NCI-H146 (cell line): Measurements from ENCODE around the gene NSUN2.
"Not testable (repeated sequence)": the region's sequence is repeated elsewhere in the genome, so short reads cannot be mapped to it uniquely, and the experiment has no call there.

Experiments
- DNase-seq: peaks from one replicate; lab custom pipeline; 2025; lab: John Stamatoyannopoulos, UW

NSUN2 gene

DNA sequence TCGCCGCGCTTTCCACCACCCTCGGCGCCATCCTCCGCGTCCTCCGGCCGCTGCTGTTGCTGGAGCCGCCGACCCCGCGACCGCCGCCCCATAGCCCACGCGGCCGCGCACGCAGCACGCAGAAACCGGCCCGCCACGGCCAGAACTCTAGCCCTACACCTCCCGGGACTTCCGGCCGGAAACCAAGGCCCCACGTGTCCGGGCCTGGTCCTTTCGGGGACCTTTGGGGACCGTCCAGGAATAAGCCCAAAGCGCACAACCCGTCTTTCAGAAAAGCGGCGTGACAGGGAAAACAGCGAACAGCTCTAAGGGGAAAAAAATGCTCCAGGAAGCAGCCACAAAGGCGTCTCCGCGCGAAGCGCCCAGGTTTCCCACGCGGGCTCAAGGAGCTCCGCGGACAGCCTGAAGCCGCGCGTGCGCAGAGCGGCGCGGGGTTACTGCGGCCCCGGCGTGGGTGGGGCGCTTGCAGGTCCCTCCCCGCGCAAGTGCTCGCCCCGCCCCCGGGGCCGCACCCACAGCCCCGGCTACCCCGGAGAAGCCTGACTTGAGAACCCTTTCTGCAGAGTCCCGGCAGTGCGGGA, at the start of gene NSUN2, which contains the start of gene SRD5A1:
Gene NSUN2, minus strand, starts transcription at position 157 of the 581 bp plus-strand sequence. Its CDS starts 65 bp downstream, at position 92.
Gene SRD5A1, plus strand, starts transcription at position 553 of the 581 bp plus-strand sequence. CDS start 137 bp downstream, outside the sequence.
- peak; percentile 89 for DNase-seq

DNA sequence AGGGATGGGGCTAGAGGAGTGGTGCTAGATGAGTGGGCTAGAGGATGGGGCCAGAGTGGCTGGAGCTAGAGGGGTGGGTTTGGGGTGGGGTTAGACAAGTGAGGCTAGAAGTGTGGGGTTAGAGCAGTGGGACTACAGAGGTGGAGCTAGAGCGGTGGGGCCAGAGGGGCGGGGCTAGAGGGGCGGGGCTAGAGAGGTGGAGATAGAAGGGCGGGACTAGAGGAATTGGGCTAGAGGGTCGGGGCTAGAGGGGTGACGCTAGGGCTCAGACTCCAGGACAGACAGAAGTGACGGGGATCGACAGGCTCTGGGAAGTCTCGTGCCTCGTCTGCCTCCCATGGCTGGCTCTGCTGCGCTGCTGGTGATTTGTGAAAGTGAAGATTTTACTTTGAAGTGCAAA, 49.4 kb upstream of the NSUN2 start:
- DNase-seq = no peak

DNA sequence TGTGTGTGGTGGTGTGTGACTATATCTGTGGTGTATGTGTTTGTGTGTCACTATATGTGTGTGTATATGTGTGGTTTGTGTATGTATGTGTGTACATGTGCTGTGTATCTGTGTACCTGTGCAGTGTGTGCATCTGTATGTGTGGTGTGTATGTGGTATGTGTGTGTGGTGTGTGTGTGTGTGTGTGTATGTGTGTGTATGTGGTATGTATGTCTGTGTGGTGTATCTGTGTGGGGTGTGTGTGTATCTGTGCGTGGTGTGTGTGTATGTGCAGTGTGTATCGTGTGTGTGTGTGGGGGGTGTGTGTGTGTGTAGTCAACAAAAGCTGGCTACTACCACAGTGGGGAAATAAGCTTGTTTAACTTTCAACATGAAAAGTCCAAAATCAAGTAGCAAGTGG, 48.8 kb upstream of the NSUN2 start:
- no peak for DNase-seq

DNA sequence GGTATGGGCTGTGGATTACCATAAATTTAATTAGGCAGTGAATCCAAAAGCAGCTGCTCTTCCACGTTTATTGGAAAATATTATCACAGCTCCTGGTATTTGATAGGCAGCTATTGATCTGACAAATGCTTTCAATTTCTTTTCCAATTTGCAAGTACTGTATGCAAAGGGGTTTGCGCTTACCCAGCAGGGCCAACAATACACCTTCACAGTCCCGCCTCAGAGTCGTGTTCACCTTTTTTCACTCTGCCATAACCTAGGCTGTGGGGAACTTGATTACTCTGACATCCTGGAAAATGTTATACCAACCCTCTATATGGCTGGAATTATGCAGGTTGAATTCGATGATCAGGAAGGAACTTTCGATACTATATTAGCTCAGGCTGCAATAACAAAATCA, 48.1 kb upstream of the NSUN2 start:
- DNase-seq = no peak

DNA sequence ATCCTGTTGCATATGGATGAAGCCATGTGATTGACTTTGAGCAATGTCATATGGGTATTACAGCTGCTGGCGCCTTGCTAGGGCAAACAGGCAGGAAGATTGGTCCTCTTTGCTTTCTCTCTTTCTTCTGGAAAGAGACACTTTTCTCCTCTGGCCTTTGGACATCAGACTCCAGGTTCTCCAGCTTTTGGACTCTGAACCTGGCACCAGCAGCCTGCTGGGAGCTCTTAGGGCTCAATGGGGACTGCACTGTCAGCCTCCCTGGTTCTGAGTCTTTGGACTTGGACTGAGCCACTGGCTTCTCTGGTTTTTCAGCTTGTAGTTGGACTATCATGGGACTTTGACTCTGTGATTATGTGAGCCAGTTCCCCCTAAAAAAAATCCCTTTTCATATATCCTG, 45.5 kb upstream of the NSUN2 start:
- DNase-seq = no peak

DNA sequence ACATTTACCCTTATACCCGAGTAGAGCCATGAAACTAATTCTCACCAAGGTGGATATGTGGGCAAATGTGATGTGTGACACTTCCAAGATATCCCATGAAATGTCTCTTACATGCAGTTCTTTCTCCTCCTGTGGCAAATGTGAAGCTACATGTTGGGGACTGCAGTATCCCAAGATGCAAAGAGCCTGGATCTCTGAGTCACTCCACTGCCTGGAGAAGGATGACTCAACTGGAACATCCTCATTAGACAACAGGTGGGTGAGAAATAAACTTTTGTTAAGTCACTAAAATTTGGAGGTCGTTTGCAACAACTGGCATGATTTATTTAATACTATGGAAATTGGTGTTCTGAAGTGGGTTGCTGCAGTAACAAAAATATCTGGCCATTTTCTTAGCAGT, 43.9 kb upstream of the NSUN2 start:
- DNase-seq = no peak

DNA sequence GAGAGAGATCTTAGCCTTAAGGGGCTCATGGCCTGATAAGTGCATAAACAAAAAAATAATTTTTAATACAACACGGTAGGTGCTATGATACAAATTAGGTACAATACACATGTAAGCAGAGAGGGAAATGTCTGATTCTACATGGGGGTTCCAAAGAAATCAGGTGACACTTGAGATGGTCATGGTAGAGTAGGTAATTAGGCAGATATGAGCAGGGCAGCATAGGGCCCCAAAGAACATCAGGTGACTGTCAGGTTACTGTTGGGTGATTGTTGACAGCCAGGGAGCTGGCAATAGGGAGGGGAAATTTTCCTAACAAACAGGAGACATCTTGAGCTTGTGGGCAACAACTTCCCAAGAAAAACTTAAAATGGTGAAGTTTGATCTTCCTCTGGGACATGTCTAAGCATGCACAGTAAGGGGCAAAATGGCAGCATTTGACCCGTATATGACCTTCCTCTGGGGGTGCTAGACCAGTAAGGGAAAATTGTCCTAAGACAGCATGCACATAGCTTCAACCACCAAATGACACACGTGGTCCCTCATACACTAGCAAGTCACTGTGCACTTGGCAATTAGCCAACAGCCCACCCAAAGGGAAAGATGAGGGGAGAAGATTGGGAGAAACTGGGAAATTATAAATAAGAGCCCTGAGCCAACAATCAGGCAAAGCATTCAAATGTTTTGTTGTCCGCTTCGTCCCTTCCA, 43.1 kb upstream of the NSUN2 start:
- no peak for DNase-seq

DNA sequence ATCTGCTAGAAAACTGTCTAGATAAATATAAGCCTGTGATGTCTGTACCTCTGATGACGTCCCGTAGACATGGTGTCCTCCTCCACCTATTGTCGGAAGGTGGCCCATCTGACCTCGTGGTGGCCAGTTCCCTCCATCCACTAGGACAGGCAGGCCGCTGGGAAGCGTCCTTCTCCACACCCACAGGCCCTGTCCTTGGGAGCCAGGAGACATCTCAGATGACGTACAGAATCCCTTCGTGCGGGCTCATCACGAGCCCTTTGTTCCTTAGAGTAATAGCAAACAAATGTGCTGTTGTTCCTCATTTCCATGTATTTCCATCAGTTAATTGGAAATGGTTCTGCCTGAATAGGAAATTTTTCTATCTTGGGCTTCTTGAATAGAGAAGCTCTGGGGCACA, 42.0 kb upstream of the NSUN2 start:
- DNase-seq = no peak

DNA sequence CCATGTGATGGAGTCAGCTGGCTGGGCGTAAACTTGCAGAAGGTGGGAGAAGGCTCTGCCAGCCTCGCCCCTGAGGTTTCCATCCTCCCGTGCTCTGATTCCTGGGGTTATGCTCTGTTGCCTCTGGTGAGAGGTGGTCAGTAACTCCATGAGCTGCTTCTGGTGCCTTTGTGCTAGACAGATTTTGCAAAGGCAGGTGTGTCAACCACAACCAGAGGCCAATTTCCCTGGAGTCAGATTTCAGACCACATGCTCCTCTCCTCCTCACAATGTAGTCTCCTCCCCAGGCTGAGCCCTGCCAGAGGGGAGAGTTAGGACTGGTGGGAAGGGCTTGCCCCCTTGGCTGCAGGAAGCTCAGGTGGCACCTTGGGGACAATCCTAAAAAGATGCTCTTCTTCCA, 41.6 kb upstream of the NSUN2 start:
- DNase-seq = peak; percentile 63

DNA sequence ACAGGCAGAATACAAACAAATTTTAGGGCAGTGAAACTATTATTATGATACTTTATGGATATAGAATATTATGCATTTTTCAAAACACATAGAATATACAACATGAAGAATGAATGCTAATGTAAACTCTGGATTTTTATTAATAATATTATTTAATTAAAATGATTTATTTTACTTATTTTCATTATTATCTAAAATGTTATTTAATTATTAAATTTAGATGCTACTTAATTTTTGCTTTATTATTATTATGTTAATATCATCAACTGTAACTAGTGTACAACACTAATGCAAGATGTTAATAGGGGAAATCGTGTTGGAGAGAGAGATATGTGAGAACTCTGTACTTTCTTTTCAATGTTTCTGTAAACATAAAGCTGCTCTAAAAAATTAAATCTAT, 41.1 kb upstream of the NSUN2 start:
- DNase-seq = no peak

DNA sequence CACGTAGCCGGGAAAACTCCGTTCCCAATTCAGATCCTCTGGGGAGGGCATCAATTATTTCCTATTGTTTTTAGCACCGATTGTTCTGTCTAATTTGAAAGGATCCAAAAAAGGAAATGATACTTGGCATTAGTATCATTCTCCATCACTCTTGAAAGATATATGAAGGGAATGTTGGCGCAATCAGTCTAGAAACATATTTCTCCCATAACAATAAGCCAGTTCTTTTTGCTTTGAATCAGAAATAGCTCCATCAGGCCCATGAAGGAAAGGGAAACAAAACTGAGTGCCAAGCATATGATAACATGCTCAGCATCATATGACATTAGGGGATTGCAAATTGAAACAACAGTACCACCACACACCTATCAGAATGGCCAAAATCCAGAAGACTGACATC, 40.2 kb upstream of the NSUN2 start:
- no peak for DNase-seq

DNA sequence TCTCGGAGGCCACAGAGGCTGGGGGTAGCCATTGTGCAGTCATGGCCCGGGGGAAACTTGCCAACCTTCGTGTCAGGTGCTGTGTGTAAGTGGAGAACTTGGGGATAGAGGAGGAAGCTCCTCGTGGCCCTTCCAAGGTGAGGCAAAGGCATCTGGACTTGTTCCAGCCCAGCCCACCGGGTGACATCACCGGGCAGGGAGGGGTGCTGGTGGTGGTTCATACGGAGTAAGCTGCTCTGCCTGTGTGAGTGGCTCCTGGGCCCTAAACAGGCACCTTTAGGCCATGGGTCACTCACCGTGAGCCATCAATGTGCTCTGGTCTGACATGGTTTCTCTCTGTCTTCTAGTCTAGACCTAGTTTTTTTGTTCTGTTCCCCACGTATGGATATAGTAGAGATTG, 35.9 kb upstream of the NSUN2 start:
- DNase-seq = not testable (repeated sequence)

DNA sequence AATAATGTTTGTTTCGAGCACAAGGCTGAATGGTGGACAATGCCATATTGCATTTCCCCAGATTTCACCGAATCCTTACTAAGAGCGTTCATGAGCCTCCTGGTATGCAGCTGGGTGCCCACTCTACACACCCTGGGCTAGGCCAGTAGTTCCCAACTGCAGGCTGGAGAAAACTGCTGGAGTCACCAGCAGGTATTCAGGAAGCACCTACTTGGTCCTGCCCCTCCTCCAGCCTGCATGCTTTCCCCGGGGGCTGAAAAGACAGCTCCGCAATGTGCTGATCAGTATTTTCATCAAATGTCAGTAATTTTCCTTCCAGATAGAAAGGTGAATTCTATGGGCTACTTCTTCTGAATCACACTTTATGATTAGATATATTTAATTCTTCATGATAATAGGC, 34.8 kb upstream of the NSUN2 start:
- DNase-seq = no peak

DNA sequence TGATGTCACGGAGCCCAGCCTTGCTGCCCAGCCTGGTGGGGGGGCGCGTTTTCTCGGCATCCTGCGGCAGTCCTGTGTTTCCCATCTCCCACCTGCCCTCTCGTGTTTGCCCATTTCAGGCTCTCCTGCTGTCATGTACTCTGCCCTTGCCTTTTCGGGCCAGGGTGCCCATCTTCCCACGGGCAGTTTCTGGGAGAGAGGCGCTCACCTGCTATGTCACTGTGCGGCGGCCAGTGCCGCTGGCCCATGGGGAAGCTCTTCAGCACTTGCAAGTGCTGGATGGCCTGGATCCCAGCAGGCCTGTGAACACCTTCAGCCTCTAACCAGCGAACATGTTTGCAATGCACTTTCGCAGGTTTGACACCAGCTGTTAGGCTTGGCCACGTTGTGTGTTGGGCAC, 33.9 kb upstream of the NSUN2 start:
- DNase-seq = no peak

DNA sequence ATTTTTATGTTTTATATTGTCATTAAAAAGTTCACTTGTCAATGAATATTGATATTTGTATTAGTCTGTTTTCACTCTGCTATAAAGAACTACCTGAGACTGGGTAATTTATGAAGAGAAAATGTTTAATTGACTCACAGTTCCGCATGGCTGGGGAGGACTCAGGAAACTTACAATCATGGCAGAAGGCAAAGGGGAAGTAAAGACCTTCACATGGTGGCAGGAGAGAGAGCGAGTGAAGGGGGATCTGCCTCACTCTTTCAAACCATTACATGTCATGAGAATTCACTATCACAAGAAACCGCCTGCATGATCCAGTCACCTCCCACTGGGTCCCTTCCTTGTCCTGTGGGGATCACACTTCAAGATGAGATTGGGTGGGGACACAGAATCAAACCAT, 27.8 kb upstream of the NSUN2 start:
- no peak for DNase-seq

DNA sequence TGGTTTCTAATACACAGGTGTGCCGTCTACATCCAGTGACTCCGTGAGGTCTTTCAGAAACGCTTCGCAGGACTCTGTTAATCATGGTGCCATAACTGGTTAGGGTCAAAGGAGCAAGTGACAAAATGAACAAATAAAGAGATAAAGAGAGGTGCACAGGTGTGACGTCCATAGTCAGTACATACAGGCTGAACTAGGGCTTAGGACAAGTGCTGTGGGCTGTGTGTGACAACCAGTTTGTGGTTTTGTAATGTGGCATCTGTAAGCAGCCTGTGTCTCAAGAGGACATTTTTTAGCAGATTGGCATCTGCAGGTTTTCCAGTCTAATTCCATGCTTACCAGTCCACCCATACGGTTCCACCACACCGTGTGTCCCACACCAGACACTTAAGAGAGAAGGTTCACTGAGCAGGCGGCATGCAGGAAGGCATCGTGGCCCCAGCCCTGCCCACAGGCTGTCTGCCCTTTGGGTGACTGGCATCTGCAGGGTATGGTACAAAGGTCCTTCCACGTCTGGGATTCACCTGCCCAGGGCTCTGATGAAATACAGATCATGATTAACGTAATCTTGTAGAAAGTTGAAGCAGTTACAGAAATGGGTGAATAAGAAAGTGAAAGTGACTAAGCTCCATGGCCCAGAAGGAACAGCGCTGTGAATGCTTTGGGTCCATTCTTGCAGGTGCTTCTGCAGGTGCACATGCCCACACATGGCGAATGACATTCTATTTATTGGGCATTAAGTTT, 27.3 kb upstream of the NSUN2 start:
- DNase-seq = no peak

DNA sequence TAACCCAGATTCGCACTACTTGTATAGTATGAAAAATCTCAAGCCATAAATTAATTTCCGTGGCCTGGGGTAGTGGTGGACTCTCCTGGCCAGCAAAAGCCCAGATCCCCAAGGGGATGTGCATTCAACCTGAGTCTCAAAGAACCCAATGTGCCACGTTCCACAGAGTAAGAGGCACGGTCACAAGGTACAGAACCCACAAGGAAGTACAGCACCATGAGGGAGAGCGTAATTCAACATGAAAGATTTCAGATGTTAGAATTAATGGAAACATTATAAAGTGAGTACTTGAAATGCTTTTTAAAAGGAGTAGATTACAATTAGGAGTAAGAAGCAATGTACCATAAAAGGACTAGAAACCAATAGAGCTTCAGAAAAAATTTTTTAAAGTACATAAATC, 23.8 kb upstream of the NSUN2 start:
- DNase-seq = no peak

DNA sequence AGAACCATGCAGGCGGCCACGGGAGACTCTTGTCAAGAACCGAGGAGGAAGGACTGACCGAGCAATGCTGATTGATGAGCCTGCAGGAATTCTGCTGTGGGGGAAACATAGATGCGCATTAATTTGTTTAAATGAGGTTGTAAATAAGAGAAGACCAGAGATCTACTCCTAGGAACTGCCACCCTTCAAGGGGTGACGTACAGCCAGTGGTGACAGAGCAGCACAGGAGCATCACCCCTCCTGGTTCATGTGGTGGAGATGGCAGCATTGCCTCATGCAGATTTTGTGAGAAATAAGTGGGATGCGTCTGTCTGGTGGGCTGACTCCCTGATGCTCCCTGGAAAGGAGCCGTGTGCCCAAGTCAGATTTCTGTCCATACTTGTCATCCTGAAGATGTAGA, 22.6 kb upstream of the NSUN2 start:
- DNase-seq = no peak

DNA sequence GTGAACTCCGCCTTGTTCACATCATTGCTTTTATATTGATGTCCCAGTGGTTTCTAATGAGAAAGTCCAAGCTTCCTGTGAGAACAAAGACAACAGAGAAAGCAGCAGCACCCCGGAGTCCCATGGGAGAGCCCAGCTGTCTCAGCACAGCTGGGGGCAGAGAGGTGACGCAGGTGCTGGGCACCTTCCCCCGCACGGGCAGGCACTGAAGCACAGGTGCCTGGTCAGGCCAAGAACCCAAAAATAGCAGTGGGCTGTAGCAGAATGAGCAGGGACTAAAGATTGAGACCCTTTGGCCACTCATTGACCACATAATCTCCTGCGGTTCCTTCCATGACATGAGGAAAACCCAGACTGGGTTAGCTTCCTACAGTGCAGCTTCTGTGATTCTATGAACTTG, 19.2 kb upstream of the NSUN2 start:
- peak; percentile 82 for DNase-seq

DNA sequence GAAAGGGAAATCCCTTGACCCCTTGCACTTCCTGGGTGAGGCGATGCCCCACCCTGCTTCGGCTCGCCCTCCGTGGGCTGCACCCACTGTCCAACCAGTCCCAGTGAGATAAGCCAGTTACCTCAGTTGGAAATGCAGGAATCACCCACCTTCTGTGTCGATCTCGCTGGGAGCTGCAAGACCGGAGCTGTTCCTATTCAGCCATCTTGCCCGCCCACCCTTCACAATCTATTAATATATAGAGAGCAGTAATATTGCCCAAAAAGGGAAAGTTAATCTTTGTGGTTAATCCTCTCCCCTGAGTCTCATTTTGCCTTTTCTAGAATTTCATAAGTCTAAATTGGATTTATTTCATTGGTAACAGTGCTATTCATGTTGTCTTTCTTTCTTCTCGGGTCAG, 16.8 kb upstream of the NSUN2 start:
- DNase-seq = no peak

DNA sequence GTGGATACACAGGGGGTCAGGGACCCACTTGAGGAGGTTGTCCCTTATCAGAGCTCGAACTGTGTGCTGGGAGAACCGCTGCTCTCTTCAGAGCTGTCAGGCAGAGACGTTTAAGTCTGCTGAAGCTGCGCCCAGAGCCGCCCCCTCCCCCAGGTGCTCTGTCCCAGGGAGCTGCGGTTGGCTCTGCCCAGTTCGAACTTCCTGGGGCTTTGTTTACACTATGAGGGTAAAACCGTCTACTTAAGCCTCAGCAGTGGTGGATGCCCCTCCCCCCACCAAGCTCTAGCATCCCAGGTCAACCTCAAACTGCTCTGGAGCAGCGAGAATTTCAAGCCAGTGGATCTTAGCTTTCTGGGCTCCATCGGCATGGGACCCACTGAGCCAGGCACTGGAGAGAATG, 16.3 kb upstream of the NSUN2 start:
- DNase-seq = no peak

DNA sequence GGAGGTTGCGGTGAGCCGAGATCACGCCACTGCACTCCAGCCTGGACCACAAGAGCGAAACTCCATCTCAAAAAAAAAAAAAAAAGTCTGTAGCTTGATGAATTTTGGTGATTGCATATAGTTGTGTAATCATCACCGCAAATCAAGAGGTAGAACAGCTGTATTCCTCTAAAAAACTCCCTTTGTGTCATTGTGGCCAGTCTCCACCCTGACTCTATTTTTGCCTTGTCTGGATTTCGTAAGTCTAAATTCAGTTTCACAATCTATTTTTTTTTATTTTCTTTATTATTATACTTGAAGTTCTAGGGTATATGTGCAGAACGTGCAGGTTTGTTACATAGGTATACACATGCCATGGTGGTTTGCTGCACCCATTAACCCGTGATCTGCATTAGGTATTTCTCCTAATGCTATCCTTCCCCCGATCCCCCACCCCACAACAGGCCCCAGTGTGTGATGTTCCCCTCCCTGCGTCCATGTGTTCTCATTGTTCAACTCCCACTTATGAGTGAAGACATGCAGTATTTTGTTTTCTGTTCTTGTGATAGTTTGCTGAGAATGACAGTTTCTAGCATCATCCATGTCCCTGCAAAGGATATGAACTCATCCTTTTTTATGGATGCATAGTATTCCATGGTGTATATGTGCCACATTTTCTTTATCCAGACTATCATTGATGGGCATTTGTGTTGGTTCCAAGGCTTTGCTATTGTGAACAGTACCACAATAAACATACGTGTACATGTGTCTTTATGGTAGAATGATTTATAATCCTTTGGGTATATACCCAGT, 12.9 kb upstream of the NSUN2 start:
- DNase-seq = not testable (repeated sequence)
